ENCODE results near the gene KCNAB1. TPM values are rescaled to one million over a fixed set of nuclear protein-coding genes. Genes with fewer than 3 reads are reported as not detected.

KCNAB1 gene
- total RNA-seq, 4 donors from 2014 or later, result 0.20 to 3.0 (median 1.6) TPM

DNA sequence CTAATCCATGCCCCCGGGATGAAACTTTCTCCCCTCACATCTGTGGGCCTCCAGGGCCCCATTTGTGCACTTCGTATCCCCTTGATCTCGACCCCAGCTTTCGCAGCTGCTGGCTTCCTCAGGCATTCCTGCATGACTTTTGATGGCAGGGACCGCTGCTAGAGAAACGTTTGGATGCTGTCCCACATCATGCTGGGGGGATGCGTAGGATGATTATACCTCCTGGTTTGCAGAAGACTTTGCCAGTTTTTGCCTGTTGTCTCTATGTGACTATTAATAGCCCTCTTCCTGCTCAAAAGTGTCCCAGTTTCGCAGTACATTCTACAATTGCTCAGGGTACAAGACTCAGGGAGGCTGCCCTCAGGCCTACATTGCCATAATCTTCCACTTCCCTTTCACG is 10.4 kb upstream of the KCNAB1 start:
- in situ Hi-C loops (cut with MboI; ENCODE audit: low pct_ligation_motif_present in 1 of 4, low pct_unique_long_range_greater_than_20kb in 1 of 4, low sequenced_read_pairs in 3 of 4), result no loop called here
- Histone ChIP-seq H3K4me3 (no peak overlapping the region), H3K27me3 (no peaks in the 10 kb centered on the region), H3K27ac (peak overlapping the region in 1 of 4 donors; percentile 44), H3K36me3 (no peaks in the 10 kb centered on the region), H3K4me1 (no peaks in the 10 kb centered on the region), H3K9me3 (no peaks in the 10 kb centered on the region)
- WGBS, 2 donors (ENCODE audit: low coverage in 1 of 2), result 79% methylated on average over 9 of the region's 9 CpGs; no CpG with 5 or more reads in 1 of the 2 donors
- intact Hi-C loops (cut with DNase I; ENCODE audit: low total_unique reads), result no loop called here
- DNase-seq, result no peak
- TF ChIP-seq EP300 (IDR thresholded peaks at IDR 0.05; ENCODE audit: low read depth) (no peak), POLR2A (IDR thresholded peaks at IDR 0.05) (no peak), POLR2AphosphoS5 (IDR thresholded peaks at IDR 0.05) (no peak)
- TF ChIP-seq, protein P1, sequence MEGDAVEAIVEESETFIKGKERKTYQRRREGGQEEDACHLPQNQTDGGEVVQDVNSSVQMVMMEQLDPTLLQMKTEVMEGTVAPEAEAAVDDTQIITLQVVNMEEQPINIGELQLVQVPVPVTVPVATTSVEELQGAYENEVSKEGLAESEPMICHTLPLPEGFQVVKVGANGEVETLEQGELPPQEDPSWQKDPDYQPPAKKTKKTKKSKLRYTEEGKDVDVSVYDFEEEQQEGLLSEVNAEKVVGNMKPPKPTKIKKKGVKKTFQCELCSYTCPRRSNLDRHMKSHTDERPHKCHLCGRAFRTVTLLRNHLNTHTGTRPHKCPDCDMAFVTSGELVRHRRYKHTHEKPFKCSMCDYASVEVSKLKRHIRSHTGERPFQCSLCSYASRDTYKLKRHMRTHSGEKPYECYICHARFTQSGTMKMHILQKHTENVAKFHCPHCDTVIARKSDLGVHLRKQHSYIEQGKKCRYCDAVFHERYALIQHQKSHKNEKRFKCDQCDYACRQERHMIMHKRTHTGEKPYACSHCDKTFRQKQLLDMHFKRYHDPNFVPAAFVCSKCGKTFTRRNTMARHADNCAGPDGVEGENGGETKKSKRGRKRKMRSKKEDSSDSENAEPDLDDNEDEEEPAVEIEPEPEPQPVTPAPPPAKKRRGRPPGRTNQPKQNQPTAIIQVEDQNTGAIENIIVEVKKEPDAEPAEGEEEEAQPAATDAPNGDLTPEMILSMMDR (IDR thresholded peaks at IDR 0.05), result no peak

DNA sequence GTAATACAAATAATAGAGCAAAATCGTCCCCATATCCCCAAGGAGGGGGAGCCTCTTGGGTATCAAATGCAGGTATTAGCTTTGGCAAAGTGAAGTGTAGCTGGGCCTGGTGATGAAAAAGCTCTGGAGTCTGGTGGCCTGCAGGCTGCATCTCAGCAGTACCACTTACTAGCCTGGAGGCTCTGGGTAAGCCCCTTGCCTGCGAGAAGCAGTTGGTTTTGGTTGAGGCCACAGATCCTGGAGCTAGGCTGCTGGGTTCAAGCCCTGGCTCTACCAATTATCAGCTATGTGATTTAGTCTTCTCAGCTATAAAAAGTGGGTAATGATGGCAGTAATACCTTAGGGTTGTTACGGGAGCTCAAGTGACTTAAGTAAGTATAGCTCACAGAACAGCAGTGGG is 6.1 kb downstream of the KCNAB1 start:
- Histone ChIP-seq H3K9me3 (no peaks in the 10 kb centered on the region), H3K36me3 (no peaks in the 10 kb centered on the region), H3K4me1 (no peaks in the 10 kb centered on the region), H3K27me3 (no peaks in the 10 kb centered on the region), H3K4me3 (no peak overlapping the region), H3K27ac (no peak overlapping the region)
- WGBS, 2 donors (ENCODE audit: low coverage in 1 of 2), result 67 to 79% methylated on average over 2 of the region's 3 CpGs
- intact Hi-C loops (cut with DNase I; ENCODE audit: low total_unique reads), result no loop called here
- DNase-seq, result no peak
- TF ChIP-seq, protein P1 (IDR thresholded peaks at IDR 0.05), result no peak
- TF ChIP-seq POLR2AphosphoS5 (IDR thresholded peaks at IDR 0.05) (no peak), EP300 (IDR thresholded peaks at IDR 0.05; ENCODE audit: low read depth) (no peak), POLR2A (IDR thresholded peaks at IDR 0.05) (no peak)
- in situ Hi-C loops (cut with MboI; ENCODE audit: low pct_ligation_motif_present in 1 of 4, low pct_unique_long_range_greater_than_20kb in 1 of 4, low sequenced_read_pairs in 3 of 4), result loop anchor here in 1 of 4 donors (25.0 kb wide), 1 partner anchor 536 kb away; the partner anchor contains the start of gene TIPARP

DNA sequence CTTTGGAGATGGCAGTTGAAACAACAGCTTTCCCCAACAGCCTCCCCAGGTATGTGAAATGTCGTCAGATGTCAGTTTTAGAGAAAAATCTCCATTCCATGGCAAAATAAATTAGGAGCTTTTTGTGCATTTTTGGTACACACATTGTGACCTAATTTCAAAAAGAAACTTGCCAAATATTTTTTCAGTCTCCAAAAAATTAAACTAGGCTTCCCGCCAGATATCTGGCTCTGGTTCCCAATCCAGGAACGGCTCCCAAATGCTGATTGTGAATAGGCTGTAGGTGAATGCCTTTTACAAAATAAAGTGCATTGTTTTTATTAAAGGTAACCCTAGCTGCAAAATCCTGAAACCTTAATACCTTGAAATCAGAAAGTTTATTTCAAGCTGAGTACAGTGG is 10.9 kb downstream of the KCNAB1 start:
- DNase-seq, result no peak
- H3K27ac ChIP-seq, result no peak overlapping the region
- H3K27me3 ChIP-seq, result no peaks in the 10 kb centered on the region
- 71 to 86% methylated on average over 2 to 3 of the region's 3 CpGs for WGBS, 2 donors (ENCODE audit: low coverage in 1 of 2)
- H3K4me1 ChIP-seq, result no peaks in the 10 kb centered on the region
- TF ChIP-seq, protein P1 (IDR thresholded peaks at IDR 0.05), result no peak
- no peak for TF ChIP-seq POLR2A (IDR thresholded peaks at IDR 0.05)
- no peak for TF ChIP-seq POLR2AphosphoS5 (IDR thresholded peaks at IDR 0.05)
- no peak for TF ChIP-seq EP300 (IDR thresholded peaks at IDR 0.05; ENCODE audit: low read depth)
- H3K9me3 ChIP-seq, result no peaks in the 10 kb centered on the region
- no peak overlapping the region for H3K4me3 ChIP-seq
- in situ Hi-C loops (cut with MboI; ENCODE audit: low pct_ligation_motif_present in 1 of 4, low pct_unique_long_range_greater_than_20kb in 1 of 4, low sequenced_read_pairs in 3 of 4) (loop anchor here in 1 of 4 donors (25.0 kb wide), 1 partner anchor 531 kb away; the partner anchor contains the start of gene TIPARP), intact Hi-C loops (cut with DNase I; ENCODE audit: low total_unique reads) (no loop called here)
- no peaks in the 10 kb centered on the region for H3K36me3 ChIP-seq

DNA sequence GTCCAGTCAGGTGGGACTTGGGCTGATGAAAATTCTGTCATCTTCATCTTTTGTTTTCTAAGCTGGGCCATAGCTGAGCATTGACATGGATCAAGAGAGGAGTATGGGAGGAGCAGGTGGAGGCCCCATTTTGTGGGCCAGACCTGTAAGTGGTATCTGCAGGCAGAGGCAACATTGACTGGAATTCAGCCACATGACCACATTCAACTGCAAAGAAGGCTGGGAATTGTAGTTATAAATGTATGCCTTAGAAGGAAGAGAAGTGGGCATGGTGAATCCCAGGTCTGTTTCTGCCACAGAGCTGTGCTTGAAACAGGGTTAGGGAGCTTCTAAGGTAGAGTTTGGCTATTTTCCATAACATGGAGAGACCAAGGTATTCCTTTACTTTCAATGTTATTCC is 11.4 kb downstream of the KCNAB1 start:
- no peak overlapping the region for H3K27ac ChIP-seq
- H3K4me3 ChIP-seq, result no peak overlapping the region
- H3K36me3 ChIP-seq, result no peaks in the 10 kb centered on the region
- intact Hi-C loops (cut with DNase I; ENCODE audit: low total_unique reads), result no loop called here
- H3K9me3 ChIP-seq, result no peaks in the 10 kb centered on the region
- no peak for DNase-seq
- TF ChIP-seq EP300 (IDR thresholded peaks at IDR 0.05; ENCODE audit: low read depth) (no peak), POLR2A (IDR thresholded peaks at IDR 0.05) (no peak), POLR2AphosphoS5 (IDR thresholded peaks at IDR 0.05) (no peak)
- TF ChIP-seq, protein P1 (IDR thresholded peaks at IDR 0.05), result no peak
- no peaks in the 10 kb centered on the region for H3K4me1 ChIP-seq
- in situ Hi-C loops (cut with MboI; ENCODE audit: low pct_ligation_motif_present in 1 of 4, low pct_unique_long_range_greater_than_20kb in 1 of 4, low sequenced_read_pairs in 3 of 4), result loop anchor here in 1 of 4 donors (25.0 kb wide), 1 partner anchor 531 kb away; the partner anchor contains the start of gene TIPARP
- no peaks in the 10 kb centered on the region for H3K27me3 ChIP-seq

All from transverse colon (tissue), 4 donors.